Endothelial cell of umbilical vein (primary cell): Measurements from ENCODE around the gene CEP250. TPM values are rescaled to one million over a fixed set of nuclear protein-coding genes. Genes with fewer than 3 reads are reported as not detected.

ENCODE experiments used
- BruUV-seq: library from RNA; stranded (reverse); fragments of 400-500 nt; replicated peaks from 2 replicates; lab custom pipeline; 2021; lab: Mats Ljungman, UMichigan
- CTCF ChIA-PET: fragments of 300-600, 350-600 bp; sonication (Branson Sonifier 250); formaldehyde crosslinking; loops from one replicate; lab custom pipeline; 2021; ENCODE audit warnings: antibody characterized with exemption, inconsistent platforms; lab: Charles Lee
- POLR2A ChIA-PET: fragments of 300-600, 350-600 bp; sonication (Branson Sonifier 250); formaldehyde crosslinking; loops from one replicate; lab custom pipeline; 2021; ENCODE audit warnings: antibody characterized with exemption, inconsistent platforms; lab: Charles Lee
- DNase-seq: peaks from one replicate; pipeline ENCODE4 v3.0.0-alpha.2; 2011; ENCODE audit warnings: low read depth, low spot score
- FAIRE-seq: peaks from 2 replicates; lab custom pipeline; 2011; peaks lifted over from hg19 to GRCh38; lab: Jason Lieb, UNC
- H2AFZ ChIP-seq: 2 replicates; pipeline ENCODE4 v1.6.0; 2012; ENCODE audit warnings: low read depth, low read length, control low read depth, inconsistent platforms
- H3K27ac ChIP-seq: 2 replicates; pipeline ENCODE4 v1.5.1; 2011; ENCODE audit warnings: low read depth, mild to moderate bottlenecking, control low read depth, low read length, moderate library complexity; ENCODE audit not compliant: insufficient read depth
- H3K27me3 ChIP-seq, 2 experiments: 2 replicates each; pipeline versions ENCODE4 v1.6.0 to v1.6.1; 2011; ENCODE audit warnings: low read length in 2 of 2, mixed read lengths in 1 of 2; ENCODE audit not compliant: control insufficient read depth in 2 of 2, insufficient read depth in 2 of 2
- H3K36me3 ChIP-seq, 2 experiments: 2 replicates in 1 of 2; 3 replicates in 1 of 2; pipeline ENCODE4 v1.5.1; 2011; ENCODE audit warnings: low read length in 2 of 2, mild to moderate bottlenecking in 1 of 2, moderate library complexity in 1 of 2; ENCODE audit not compliant: control insufficient read depth in 2 of 2, insufficient read depth in 2 of 2; ENCODE audit errors: extremely low read depth in 1 of 2
- H3K4me1 ChIP-seq: 3 replicates; pipeline ENCODE4 v1.5.1; 2011; ENCODE audit warnings: mild to moderate bottlenecking, low read length; ENCODE audit not compliant: control insufficient read depth, insufficient read depth; ENCODE audit errors: extremely low read depth
- H3K4me2 ChIP-seq: 2 replicates; pipeline ENCODE4 v1.6.1; 2011; ENCODE audit warnings: low read length, control low read depth, mixed read lengths; ENCODE audit not compliant: insufficient read depth
- H3K4me3 ChIP-seq, 3 experiments: fragments of 200-600 bp in 1 of 3; sonication (generic), shearing (Covaris generic) in 1 of 3; replicated peaks in 1 of 3; 2 replicates each; pipeline ENCODE4 v1.5.1; 2011 to 2016; ENCODE audit warnings: control low read depth in 3 of 3, low read length in 3 of 3, mild to moderate bottlenecking in 2 of 3, inconsistent platforms in 1 of 3, low read depth in 1 of 3, moderate library complexity in 1 of 3; ENCODE audit not compliant: insufficient read depth in 1 of 3
- H3K79me2 ChIP-seq: 2 replicates; pipeline ENCODE4 v1.6.0; 2012; ENCODE audit warnings: low read length, inconsistent platforms; ENCODE audit not compliant: control insufficient read depth, insufficient read depth
- H3K9ac ChIP-seq: replicated peaks from 2 replicates; pipeline ENCODE3; 2011; ENCODE audit warnings: low read length, control low read depth; ENCODE audit not compliant: insufficient read depth; ENCODE audit errors: extremely low read depth
- H3K9me1 ChIP-seq: replicated peaks from 3 replicates; pipeline ENCODE4 v1.6.0; 2011; ENCODE audit warnings: mild to moderate bottlenecking, low read length; ENCODE audit not compliant: control insufficient read depth, insufficient read depth; ENCODE audit errors: extremely low read depth
- H3K9me3 ChIP-seq: replicated peaks from 2 replicates; pipeline ENCODE4 v1.5.1; 2012; ENCODE audit warnings: low read length, inconsistent platforms; ENCODE audit not compliant: control insufficient read depth, insufficient read depth
- H4K20me1 ChIP-seq: replicated peaks from 2 replicates; pipeline ENCODE3; 2011; ENCODE audit warnings: mild to moderate bottlenecking, low read length; ENCODE audit not compliant: control insufficient read depth, insufficient read depth; ENCODE audit errors: extremely low read depth
- CTCF ChIP-seq, 2 donors: IDR thresholded peaks; 1 replicate in 1 of 2; 2 replicates in 1 of 2; pipeline ENCODE4 v1.5.1; 2011; ENCODE audit warnings: low read length in 2 of 2, mild to moderate bottlenecking in 2 of 2, moderate library complexity in 2 of 2, control low read depth in 1 of 2, inconsistent platforms in 1 of 2, low read depth in 1 of 2; ENCODE audit not compliant: insufficient read depth in 1 of 2; ENCODE audit errors: extremely low read depth in 1 of 2
- EZH2 ChIP-seq: IDR thresholded peaks from 2 replicates; pipeline ENCODE4 v1.6.1; 2012; ENCODE audit warnings: borderline replicate concordance, low read depth, mild to moderate bottlenecking, moderate library complexity, low read length, inconsistent platforms; ENCODE audit not compliant: severe bottlenecking
- FOS ChIP-seq: IDR thresholded peaks from 2 replicates; pipeline ENCODE4 v1.6.1; 2011; ENCODE audit warnings: mild to moderate bottlenecking, low read length, moderate library complexity, borderline replicate concordance; ENCODE audit not compliant: insufficient read depth
- GATA2 ChIP-seq: IDR thresholded peaks from 2 replicates; pipeline ENCODE4 v1.7.0; 2011; ENCODE audit warnings: low read depth, mild to moderate bottlenecking, moderate library complexity, mixed read lengths, low read length; ENCODE audit not compliant: insufficient read length, insufficient read depth
- JUN ChIP-seq: IDR thresholded peaks from 2 replicates; pipeline ENCODE4 v1.6.1; 2011; ENCODE audit warnings: borderline replicate concordance, low read depth; ENCODE audit not compliant: insufficient read length, insufficient read depth
- MAX ChIP-seq: IDR thresholded peaks from 2 replicates; pipeline ENCODE4 v1.6.1; 2011; ENCODE audit not compliant: insufficient read depth, insufficient read length
- MYC ChIP-seq: IDR thresholded peaks from one replicate; pipeline ENCODE4 v1.6.1; 2011; ENCODE audit warnings: mild to moderate bottlenecking, low read depth, low read length
- POLR2A ChIP-seq: IDR thresholded peaks from 2 replicates; pipeline ENCODE4 v1.6.1; 2012; ENCODE audit warnings: low read depth, mild to moderate bottlenecking, control low read depth, low read length
- POLR2AphosphoS5 ChIP-seq: IDR thresholded peaks from 2 replicates; pipeline ENCODE4 v1.6.1; 2012; ENCODE audit warnings: low read depth, mild to moderate bottlenecking, control low read depth, low read length, moderate library complexity; ENCODE audit not compliant: insufficient read depth
- dilution Hi-C: fragments of 300-500 bp; cut with MboI; formaldehyde crosslinking; loops from one replicate; pipeline ENCODE4 v1.15.0; 2019; ENCODE audit warnings: low sequenced_read_pairs; ENCODE audit not compliant: extremely low pct_ligation_motif_present
- intact Hi-C: fragments of 100-400 bp; cut with micrococcal nuclease; formaldehyde crosslinking; loops from one replicate; pipeline ENCODE4 v1.10.0; 2022
- polyA plus RNA-seq, 4 experiments: library from polyadenylated mRNA; depleted of rRNA in 3 of 4; stranded (reverse) in 3 of 4; unstranded in 1 of 4; fragments of >200 nt; gene quantifications; 2 replicates each; pipeline versions ENCODE4 v1.2.1 to v1.2.3, GENCODE V29; 2011 to 2012; ENCODE audit warnings: missing spikeins in 1 of 4
- total RNA-seq: library from RNA; stranded (reverse); gene quantifications from 2 replicates; pipeline ENCODE4 v1.2.3, GENCODE V29; 2021

Gene CEP250
- total and polyA plus RNA-seq, 2 donors (not counting 3 experiments of a cell fraction or from before 2014, with no cell fraction given): 5.3 to 58.9 TPM

GRCh38 chr20:35451295-35451694 lies 4.1 kb upstream of the CEP250 start:
- Histone ChIP-seq H3K9ac (no peak overlapping the region), H3K36me3 (no peaks in the 10 kb centered on the region), H3K4me2 (no peak overlapping the region), H2AFZ (no peak overlapping the region), H3K4me3 (no peak overlapping the region), H3K9me1 (no peaks in the 10 kb centered on the region), H3K4me1 (peaks cover 6% of the 10 kb centered on the region), H3K27ac (no peak overlapping the region), H3K27me3 (no peaks in the 10 kb centered on the region), H3K79me2 (peaks cover 2% of the 10 kb centered on the region), H3K9me3 (no peaks in the 10 kb centered on the region), H4K20me1 (no peaks in the 10 kb centered on the region)
- no peak for FAIRE-seq
- POLR2A ChIA-PET: no interaction called here
- DNase-seq: no peak
- no peak for TF ChIP-seq EZH2
- no peak for TF ChIP-seq POLR2A
- no peak for TF ChIP-seq MYC
- no peak for TF ChIP-seq FOS
- no peak for TF ChIP-seq POLR2AphosphoS5
- TF ChIP-seq GATA2: no peak
- TF ChIP-seq CTCF (IDR thresholded peaks at IDR 0.05; ENCODE audit: extremely low read depth in 1 of 2, insufficient read depth in 1 of 2, low read depth in 1 of 2, low read length in 2 of 2): no peak
- TF ChIP-seq MAX: no peak
- TF ChIP-seq JUN: no peak
- no TSS peak for BruUV-seq
- intact Hi-C loops: no loop called here
- dilution Hi-C loops: no loop called here
- CTCF ChIA-PET: no interaction called here
